Measurements from ENCODE around the gene AQP3.
A peak's percentile ranks its signal among the peaks of the same experiment; 100 is the strongest.
"Not testable (repeated sequence)": the region's sequence is repeated elsewhere in the genome, so short reads cannot be mapped to it uniquely, and the experiment has no call there.

Gene AQP3

GRCh38 chr9:33446946-33447798 is at the start of gene AQP3:
Gene AQP3, minus strand, starts transcription at chr9:33447593. Its CDS starts 63 bp downstream, at chr9:33447530.
- peak within 1 kb of the TSS; percentile 84 for H3K27ac ChIP-seq
- TF ChIP-seq, protein P1, sequence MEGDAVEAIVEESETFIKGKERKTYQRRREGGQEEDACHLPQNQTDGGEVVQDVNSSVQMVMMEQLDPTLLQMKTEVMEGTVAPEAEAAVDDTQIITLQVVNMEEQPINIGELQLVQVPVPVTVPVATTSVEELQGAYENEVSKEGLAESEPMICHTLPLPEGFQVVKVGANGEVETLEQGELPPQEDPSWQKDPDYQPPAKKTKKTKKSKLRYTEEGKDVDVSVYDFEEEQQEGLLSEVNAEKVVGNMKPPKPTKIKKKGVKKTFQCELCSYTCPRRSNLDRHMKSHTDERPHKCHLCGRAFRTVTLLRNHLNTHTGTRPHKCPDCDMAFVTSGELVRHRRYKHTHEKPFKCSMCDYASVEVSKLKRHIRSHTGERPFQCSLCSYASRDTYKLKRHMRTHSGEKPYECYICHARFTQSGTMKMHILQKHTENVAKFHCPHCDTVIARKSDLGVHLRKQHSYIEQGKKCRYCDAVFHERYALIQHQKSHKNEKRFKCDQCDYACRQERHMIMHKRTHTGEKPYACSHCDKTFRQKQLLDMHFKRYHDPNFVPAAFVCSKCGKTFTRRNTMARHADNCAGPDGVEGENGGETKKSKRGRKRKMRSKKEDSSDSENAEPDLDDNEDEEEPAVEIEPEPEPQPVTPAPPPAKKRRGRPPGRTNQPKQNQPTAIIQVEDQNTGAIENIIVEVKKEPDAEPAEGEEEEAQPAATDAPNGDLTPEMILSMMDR (conservative IDR thresholded peaks at IDR 0.05) = peak; percentile 75
- TF ChIP-seq ZFX (IDR thresholded peaks at IDR 0.05) = 0 out of 2 replicates have a peak, but pooled peaks have one; percentile 5

GRCh38 chr9:33493819-33494218 is 46.4 kb upstream of the AQP3 start:
- not testable (repeated sequence) for H3K27ac ChIP-seq

DNA sequence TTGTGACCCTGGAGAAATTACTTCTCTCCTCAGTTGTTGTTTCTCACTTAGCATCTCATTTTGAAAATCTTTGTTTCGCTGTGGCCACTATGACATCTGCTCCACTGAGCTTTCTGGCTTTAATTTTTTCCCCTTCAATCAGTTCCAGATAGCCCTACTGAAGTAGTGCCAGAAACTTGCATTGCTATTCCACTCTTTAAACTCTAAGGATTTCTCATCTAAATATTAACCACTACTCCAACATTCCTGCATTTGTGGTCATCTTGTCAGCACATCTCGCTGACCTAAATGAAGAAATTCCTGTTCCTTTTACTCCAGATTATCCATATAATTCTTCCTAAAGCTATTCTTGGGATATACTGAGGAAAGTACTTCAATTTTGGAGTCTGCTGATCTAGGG is 41.7 kb upstream of the AQP3 start:
- TF ChIP-seq, protein P1 (conservative IDR thresholded peaks at IDR 0.05) = no peak
- no peak for TF ChIP-seq ZFX (IDR thresholded peaks at IDR 0.05)
- no peak overlapping the region for H3K27ac ChIP-seq

DNA sequence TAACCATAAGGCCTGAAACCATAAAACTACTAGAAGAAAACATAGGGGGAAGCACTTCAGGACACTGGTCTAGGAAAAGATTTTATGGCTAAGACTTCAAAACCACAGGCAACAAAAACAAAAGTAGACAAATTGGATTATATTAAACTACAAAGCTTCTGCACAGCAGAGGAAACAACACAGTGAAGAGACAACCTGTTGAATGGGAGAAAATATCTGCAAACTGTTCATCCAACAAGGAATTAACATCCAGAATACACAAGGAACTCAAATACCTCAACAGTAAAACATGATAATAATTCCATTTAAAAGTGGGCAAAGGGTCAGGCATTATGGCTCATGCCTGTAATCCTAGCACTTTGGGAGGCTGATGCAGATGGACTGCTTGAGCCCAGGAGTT is 37.9 kb upstream of the AQP3 start:
- not testable (repeated sequence) for H3K27ac ChIP-seq

- H3K27ac ChIP-seq = no peak overlapping the region
- TF ChIP-seq, protein P1 (conservative IDR thresholded peaks at IDR 0.05) = no peak
- TF ChIP-seq ZFX (IDR thresholded peaks at IDR 0.05) = no peak
Observed at GRCh38 chr9:33480976-33481375, 33.6 kb upstream of the AQP3 start.

DNA sequence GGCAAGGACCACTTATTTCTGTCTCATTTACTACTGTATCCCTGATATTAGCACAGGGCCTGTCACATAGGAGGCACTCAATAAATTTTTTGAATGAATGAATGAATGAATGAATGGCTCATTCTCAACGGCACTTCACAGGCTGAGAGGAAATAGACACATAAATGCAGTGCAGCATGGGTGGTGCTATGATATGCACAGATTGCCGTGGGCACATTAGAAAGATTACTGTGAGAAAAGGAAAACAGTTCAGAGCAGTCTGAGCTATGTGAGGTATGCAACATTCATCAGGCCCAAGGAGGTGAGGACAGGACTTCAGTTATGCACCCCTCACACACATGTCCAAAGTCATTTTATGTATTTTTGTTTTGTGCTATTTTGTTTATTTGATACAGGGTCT is 32.7 kb upstream of the AQP3 start:
- H3K27ac ChIP-seq = no peak overlapping the region
- TF ChIP-seq, protein P1 (conservative IDR thresholded peaks at IDR 0.05) = no peak
- no peak for TF ChIP-seq ZFX (IDR thresholded peaks at IDR 0.05)

DNA sequence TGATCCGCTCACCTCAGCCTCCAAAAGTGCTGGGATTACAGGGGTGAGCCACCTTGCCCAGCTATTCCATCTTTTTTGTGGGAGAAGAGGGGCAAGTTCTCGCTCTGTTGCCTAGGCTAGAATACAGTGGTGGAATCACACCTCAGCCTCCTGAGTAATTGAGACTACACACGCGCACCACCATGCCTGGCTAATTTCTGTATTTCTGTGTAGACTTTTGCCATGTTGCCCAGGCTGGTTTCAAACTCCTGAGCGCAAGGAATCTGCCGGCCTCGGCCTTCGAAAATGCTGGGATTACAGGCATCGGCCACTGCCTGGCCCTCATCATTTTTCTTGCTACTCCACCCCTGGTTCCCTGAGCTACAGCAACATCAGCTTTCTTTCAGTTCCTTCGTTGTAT is 29.1 kb upstream of the AQP3 start:
- TF ChIP-seq, protein P1 (conservative IDR thresholded peaks at IDR 0.05) = no peak
- no peak for TF ChIP-seq ZFX (IDR thresholded peaks at IDR 0.05)
- no peak overlapping the region for H3K27ac ChIP-seq

DNA sequence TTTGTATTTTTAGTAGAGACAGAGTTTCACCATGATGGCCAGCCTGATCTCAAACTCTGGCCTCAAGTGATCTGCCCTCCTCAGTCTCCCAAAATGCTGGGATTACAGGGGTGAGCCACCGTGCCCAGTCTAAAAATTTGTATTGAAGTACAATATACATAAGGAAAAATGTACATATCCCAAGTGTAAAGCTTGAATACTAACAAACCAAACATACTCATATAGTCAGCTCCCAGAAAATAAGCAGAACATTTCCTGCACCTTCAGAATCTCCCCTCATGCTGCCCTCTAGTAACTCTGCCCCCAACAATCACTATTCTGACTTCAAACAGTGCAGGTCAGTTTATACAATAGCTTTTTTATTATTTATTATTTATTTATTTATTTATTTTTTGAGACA is 28.0 kb upstream of the AQP3 start:
- TF ChIP-seq, protein P1 (conservative IDR thresholded peaks at IDR 0.05) = no peak
- no peak for TF ChIP-seq ZFX (IDR thresholded peaks at IDR 0.05)
- H3K27ac ChIP-seq = no peak overlapping the region

All from C4-2B (cell line).